Measurements from ENCODE around the gene BMP6.

- TF ChIP-seq, protein P1, sequence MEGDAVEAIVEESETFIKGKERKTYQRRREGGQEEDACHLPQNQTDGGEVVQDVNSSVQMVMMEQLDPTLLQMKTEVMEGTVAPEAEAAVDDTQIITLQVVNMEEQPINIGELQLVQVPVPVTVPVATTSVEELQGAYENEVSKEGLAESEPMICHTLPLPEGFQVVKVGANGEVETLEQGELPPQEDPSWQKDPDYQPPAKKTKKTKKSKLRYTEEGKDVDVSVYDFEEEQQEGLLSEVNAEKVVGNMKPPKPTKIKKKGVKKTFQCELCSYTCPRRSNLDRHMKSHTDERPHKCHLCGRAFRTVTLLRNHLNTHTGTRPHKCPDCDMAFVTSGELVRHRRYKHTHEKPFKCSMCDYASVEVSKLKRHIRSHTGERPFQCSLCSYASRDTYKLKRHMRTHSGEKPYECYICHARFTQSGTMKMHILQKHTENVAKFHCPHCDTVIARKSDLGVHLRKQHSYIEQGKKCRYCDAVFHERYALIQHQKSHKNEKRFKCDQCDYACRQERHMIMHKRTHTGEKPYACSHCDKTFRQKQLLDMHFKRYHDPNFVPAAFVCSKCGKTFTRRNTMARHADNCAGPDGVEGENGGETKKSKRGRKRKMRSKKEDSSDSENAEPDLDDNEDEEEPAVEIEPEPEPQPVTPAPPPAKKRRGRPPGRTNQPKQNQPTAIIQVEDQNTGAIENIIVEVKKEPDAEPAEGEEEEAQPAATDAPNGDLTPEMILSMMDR (IDR thresholded peaks at IDR 0.05; ENCODE audit: low read length) = no peak
- TF ChIP-seq EZH2phosphoT487 (IDR thresholded peaks at IDR 0.05; ENCODE audit: low read length) = no peak
These were observed 61.8 kb downstream of the BMP6 start for GRCh38 chr6:7787731-7788130.

Measured in MM.1S (cell line).